H9 (cell line): ENCODE measurements around the gene POU6F2. TPM values are rescaled to one million over a fixed set of nuclear protein-coding genes. Genes with fewer than 3 reads are reported as not detected.

ENCODE experiments used
- DNase-seq: peaks from one replicate; pipeline ENCODE4 v3.0.0-alpha.2; 2017
- H2AFZ ChIP-seq: one replicate; pipeline ENCODE4 v1.6.1; 2013; ENCODE audit warnings: mild to moderate bottlenecking, low read length, control low read depth, moderate library complexity
- H2AK5ac ChIP-seq: 2 replicates; pipeline ENCODE4 v1.6.1; 2013; ENCODE audit warnings: low read length, control low read depth, mixed read lengths; ENCODE audit not compliant: insufficient read length
- H2BK120ac ChIP-seq: one replicate; pipeline ENCODE4 v1.6.1; 2013; ENCODE audit warnings: low read depth, mild to moderate bottlenecking, low read length, control low read depth, inconsistent platforms; ENCODE audit not compliant: poor library complexity, severe bottlenecking
- H2BK12ac ChIP-seq: 2 replicates; pipeline ENCODE4 v1.6.1; 2013; ENCODE audit warnings: low read length, control low read depth, mixed read lengths, low read depth; ENCODE audit not compliant: insufficient read length
- H2BK15ac ChIP-seq: 2 replicates; pipeline ENCODE4 v1.6.1; 2013; ENCODE audit warnings: low read depth, low read length, control low read depth
- H2BK20ac ChIP-seq: one replicate; pipeline ENCODE4 v1.6.1; 2013; ENCODE audit warnings: low read depth, mild to moderate bottlenecking, low read length, control low read depth, inconsistent platforms; ENCODE audit not compliant: poor library complexity, severe bottlenecking
- H2BK5ac ChIP-seq: 2 replicates; pipeline ENCODE4 v1.6.1; 2013; ENCODE audit warnings: low read length, control low read depth, mixed read lengths; ENCODE audit not compliant: insufficient read length
- H3K14ac ChIP-seq: 2 replicates; pipeline ENCODE4 v1.6.1; 2013; ENCODE audit warnings: low read length, control low read depth; ENCODE audit not compliant: insufficient read depth
- H3K18ac ChIP-seq: 2 replicates; pipeline ENCODE4 v1.6.1; 2013; ENCODE audit warnings: low read depth, mild to moderate bottlenecking, mixed read lengths, low read length, control low read depth; ENCODE audit not compliant: insufficient read length
- H3K23ac ChIP-seq: 2 replicates; pipeline ENCODE4 v1.6.1; 2013; ENCODE audit warnings: low read length, control low read depth, mixed read lengths, low read depth; ENCODE audit not compliant: insufficient read length
- H3K23me2 ChIP-seq: 2 replicates; pipeline ENCODE4 v1.6.1; 2013; ENCODE audit warnings: low read depth, mild to moderate bottlenecking, mixed read lengths, low read length, control low read depth; ENCODE audit not compliant: insufficient read length, poor library complexity, severe bottlenecking
- H3K27ac ChIP-seq: 2 replicates; pipeline ENCODE4 v1.5.1; 2013; ENCODE audit warnings: low read length, control low read depth, mixed read lengths, low read depth; ENCODE audit not compliant: insufficient read length
- H3K27me3 ChIP-seq: 2 replicates; pipeline ENCODE4 v1.6.1; 2013; ENCODE audit warnings: low read length, control low read depth, inconsistent platforms; ENCODE audit not compliant: insufficient read depth
- H3K4ac ChIP-seq: 2 replicates; pipeline ENCODE4 v1.6.1; 2013; ENCODE audit warnings: low read depth, mild to moderate bottlenecking, control low read depth, inconsistent platforms, low read length, moderate library complexity
- H3K4me1 ChIP-seq: 2 replicates; pipeline ENCODE4 v1.6.1; 2013; ENCODE audit warnings: low read length, control low read depth, inconsistent platforms; ENCODE audit not compliant: insufficient read depth
- H3K4me2 ChIP-seq: 2 replicates; pipeline ENCODE4 v1.6.1; 2013; ENCODE audit warnings: low read length, control low read depth, mixed read lengths; ENCODE audit not compliant: insufficient read length, insufficient read depth
- H3K56ac ChIP-seq: 2 replicates; pipeline ENCODE4 v1.6.1; 2013; ENCODE audit warnings: low read depth, mild to moderate bottlenecking, mixed read lengths, low read length, control low read depth; ENCODE audit not compliant: insufficient read length
- H3K79me1 ChIP-seq: 2 replicates; pipeline ENCODE4 v1.6.1; 2013; ENCODE audit warnings: low read depth, mild to moderate bottlenecking, moderate library complexity, low read length, control low read depth, inconsistent platforms; ENCODE audit not compliant: insufficient read depth, poor library complexity, severe bottlenecking
- H3K79me2 ChIP-seq: 2 replicates; pipeline ENCODE4 v1.6.1; 2013; ENCODE audit warnings: low read length, control low read depth, inconsistent platforms; ENCODE audit not compliant: insufficient read depth
- H3K9ac ChIP-seq: 2 replicates; pipeline ENCODE4 v1.6.1; 2013; ENCODE audit warnings: low read length, control low read depth, mixed read lengths; ENCODE audit not compliant: insufficient read length; ENCODE audit errors: extremely low read depth
- H3K9me3 ChIP-seq: one replicate; pipeline ENCODE4 v1.6.1; 2013; ENCODE audit warnings: low read depth, low read length, inconsistent platforms; ENCODE audit not compliant: control insufficient read depth
- H3T11ph ChIP-seq: one replicate; pipeline ENCODE4 v1.6.1; 2013; ENCODE audit warnings: mild to moderate bottlenecking, low read length, control low read depth, inconsistent platforms
- H4K20me1 ChIP-seq: one replicate; pipeline ENCODE4 v1.6.1; 2013; ENCODE audit not compliant: control insufficient read depth, insufficient read length, insufficient read depth
- H4K5ac ChIP-seq: 2 replicates; pipeline ENCODE4 v1.6.1; 2013; ENCODE audit warnings: low read depth, mild to moderate bottlenecking, mixed read lengths, low read length, control low read depth; ENCODE audit not compliant: insufficient read length
- H4K8ac ChIP-seq: replicated peaks from 2 replicates; pipeline ENCODE4 v1.6.1; 2013; ENCODE audit warnings: low read length, control low read depth, mixed read lengths, low read depth; ENCODE audit not compliant: insufficient read length
- H4K91ac ChIP-seq: 2 replicates; pipeline ENCODE4 v1.6.1; 2013; ENCODE audit warnings: low read depth, mild to moderate bottlenecking, moderate library complexity, mixed read lengths, low read length, control low read depth; ENCODE audit not compliant: insufficient read length
- H3K27ac Mint-ChIP-seq, 3 experiments: 2 replicates in 2 of 3; 3 replicates in 1 of 3; pipeline ENCODE4 v1.8.0; 2020 to 2021; ENCODE audit warnings: mixed read lengths in 3 of 3, mild to moderate bottlenecking in 1 of 3, moderate library complexity in 1 of 3
- H3K27me3 Mint-ChIP-seq: 2 replicates; pipeline ENCODE4 v1.8.0; 2021; ENCODE audit warnings: low read depth, mild to moderate bottlenecking, moderate library complexity, mixed read lengths
- H3K36me3 Mint-ChIP-seq, 3 experiments: 2 replicates in 2 of 3; 3 replicates in 1 of 3; pipeline ENCODE4 v1.8.0; 2020 to 2021; ENCODE audit warnings: low read depth in 3 of 3, mixed read lengths in 3 of 3; ENCODE audit not compliant: insufficient read depth in 1 of 3
- H3K4me1 Mint-ChIP-seq, 2 experiments: 2 replicates each; pipeline ENCODE4 v1.8.0; 2020; ENCODE audit warnings: mixed read lengths in 2 of 2
- H3K4me3 Mint-ChIP-seq, 2 experiments: 2 replicates in 1 of 2; 3 replicates in 1 of 2; pipeline ENCODE4 v1.8.0; 2020 to 2021; ENCODE audit warnings: mild to moderate bottlenecking in 2 of 2, mixed read lengths in 2 of 2, moderate library complexity in 1 of 2
- H3K9me3 Mint-ChIP-seq, 2 experiments: 2 replicates in 1 of 2; 3 replicates in 1 of 2; pipeline ENCODE4 v1.8.0; 2020; ENCODE audit warnings: mild to moderate bottlenecking in 2 of 2, mixed read lengths in 2 of 2, moderate library complexity in 1 of 2
- WGBS: extraction: QIAGEN DNeasy Blood & Tissue Kit; methylation state at CpG from one replicate; pipeline ENCODE4 v1.1.7; 2013; ENCODE audit warnings: missing lambda C conversion rate, low lambda C conversion rate, mixed read lengths; ENCODE audit not compliant: insufficient read length; ENCODE audit errors: extremely low coverage; 5-methylcytosine and 5-hydroxymethylcytosine counted together
- total RNA-seq: library from RNA; stranded (reverse); gene quantifications from 2 replicates; pipeline ENCODE4 v1.2.1, GENCODE V29; 2021
- TF ChIP-seq, protein P1 (sequence below): fragments of 200-600 bp; sonication (generic); conservative IDR thresholded peaks from 3 replicates; pipeline ENCODE4 v1.8.0; 2021; ENCODE audit warnings: antibody characterized with exemption, mild to moderate bottlenecking

POU6F2 gene
- total RNA-seq, 1 experiment from 2014 or later, result 1.9 TPM

GRCh38 chr7:39399986-39400385 lies 422.3 kb downstream of the POU6F2 start:
- DNase-seq, result peak; percentile 48
- Mint-ChIP-seq H3K27ac (no peak overlapping the region), H3K27me3 (no peaks in the 10 kb centered on the region), H3K4me3 (no peak overlapping the region), H3K9me3 (no peaks in the 10 kb centered on the region), H3K4me1 (peaks cover 13 to 21% of the 10 kb centered on the region in 2 experiments), H3K36me3 (no peaks in the 10 kb centered on the region)
- no peak overlapping the region for H3K27ac ChIP-seq
- H3K27me3 ChIP-seq, result no peaks in the 10 kb centered on the region
- no peaks in the 10 kb centered on the region for H3K79me1 ChIP-seq
- H4K20me1 ChIP-seq, result peaks cover under 1% of the 10 kb centered on the region
- H2BK15ac ChIP-seq, result no peak overlapping the region
- no peaks in the 10 kb centered on the region for H3K23me2 ChIP-seq
- H3K18ac ChIP-seq, result no peak overlapping the region
- no peak overlapping the region for H4K5ac ChIP-seq
- H2BK20ac ChIP-seq, result no peak overlapping the region
- H3K9ac ChIP-seq, result no peak overlapping the region
- TF ChIP-seq, protein P1, sequence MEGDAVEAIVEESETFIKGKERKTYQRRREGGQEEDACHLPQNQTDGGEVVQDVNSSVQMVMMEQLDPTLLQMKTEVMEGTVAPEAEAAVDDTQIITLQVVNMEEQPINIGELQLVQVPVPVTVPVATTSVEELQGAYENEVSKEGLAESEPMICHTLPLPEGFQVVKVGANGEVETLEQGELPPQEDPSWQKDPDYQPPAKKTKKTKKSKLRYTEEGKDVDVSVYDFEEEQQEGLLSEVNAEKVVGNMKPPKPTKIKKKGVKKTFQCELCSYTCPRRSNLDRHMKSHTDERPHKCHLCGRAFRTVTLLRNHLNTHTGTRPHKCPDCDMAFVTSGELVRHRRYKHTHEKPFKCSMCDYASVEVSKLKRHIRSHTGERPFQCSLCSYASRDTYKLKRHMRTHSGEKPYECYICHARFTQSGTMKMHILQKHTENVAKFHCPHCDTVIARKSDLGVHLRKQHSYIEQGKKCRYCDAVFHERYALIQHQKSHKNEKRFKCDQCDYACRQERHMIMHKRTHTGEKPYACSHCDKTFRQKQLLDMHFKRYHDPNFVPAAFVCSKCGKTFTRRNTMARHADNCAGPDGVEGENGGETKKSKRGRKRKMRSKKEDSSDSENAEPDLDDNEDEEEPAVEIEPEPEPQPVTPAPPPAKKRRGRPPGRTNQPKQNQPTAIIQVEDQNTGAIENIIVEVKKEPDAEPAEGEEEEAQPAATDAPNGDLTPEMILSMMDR, result no peak
- H3K9me3 ChIP-seq, result no peaks in the 10 kb centered on the region
- no CpG with 5 or more reads among the region's 3 CpGs for WGBS
- no peak overlapping the region for H3K23ac ChIP-seq
- H3K4me2 ChIP-seq, result no peak overlapping the region
- H2BK12ac ChIP-seq, result no peak overlapping the region
- H2BK5ac ChIP-seq, result no peak overlapping the region
- H3K14ac ChIP-seq, result no peak overlapping the region
- H2AFZ ChIP-seq, result no peak overlapping the region
- no peak overlapping the region for H2AK5ac ChIP-seq
- no peaks in the 10 kb centered on the region for H3K79me2 ChIP-seq
- H2BK120ac ChIP-seq, result no peak overlapping the region
- H3K4me1 ChIP-seq, result peaks cover 6% of the 10 kb centered on the region
- H3K56ac ChIP-seq, result no peak overlapping the region
- no peak overlapping the region for H4K91ac ChIP-seq
- H3T11ph ChIP-seq, result no peak overlapping the region
- no peak overlapping the region for H3K4ac ChIP-seq
- no peak overlapping the region for H4K8ac ChIP-seq
